Neural progenitor cell (in vitro differentiated cells): ENCODE data around the gene FOXO1. TPM values are rescaled to one million over a fixed set of nuclear protein-coding genes. Genes with fewer than 3 reads are reported as not detected.

Source experiments
- DNase-seq: peaks from one replicate; pipeline ENCODE4 v3.0.0-alpha.2; 2016; ENCODE audit warnings: low spot score
- H2AFZ ChIP-seq: fragments of 200-600 bp; sonication (generic); replicated peaks from 2 replicates; pipeline ENCODE4 v1.6.1; 2016; ENCODE audit warnings: antibody characterized with exemption
- H3F3A ChIP-seq: fragments of 200-600 bp; sonication (generic); 2 replicates; pipeline ENCODE4 v1.6.1; 2016; ENCODE audit warnings: antibody characterized with exemption, low read depth
- H3K27ac ChIP-seq: fragments of 200-600 bp; sonication (generic); 2 replicates; pipeline ENCODE4 v1.5.1; 2016; ENCODE audit warnings: mild to moderate bottlenecking
- H3K27me3 ChIP-seq: fragments of 200-600 bp; sonication (generic); 2 replicates; pipeline ENCODE4 v1.6.1; 2016; ENCODE audit warnings: mild to moderate bottlenecking, moderate library complexity
- H3K36me3 ChIP-seq: fragments of 200-600 bp; sonication (generic); 2 replicates; pipeline ENCODE4 v1.5.1; 2016
- H3K4me1 ChIP-seq: fragments of 200-600 bp; sonication (generic); 2 replicates; pipeline ENCODE4 v1.6.1; 2016; ENCODE audit warnings: mixed run types
- H3K4me2 ChIP-seq: fragments of 200-600 bp; sonication (generic); 2 replicates; pipeline ENCODE4 v1.6.1; 2016
- H3K4me3 ChIP-seq: fragments of 200-600 bp; sonication (generic); 2 replicates; pipeline ENCODE4 v1.5.1; 2016
- H3K79me2 ChIP-seq: fragments of 200-600 bp; sonication (generic); 2 replicates; pipeline ENCODE4 v1.6.1; 2016; ENCODE audit warnings: low read depth
- H3K9ac ChIP-seq: fragments of 200-600 bp; sonication (generic); 2 replicates; pipeline ENCODE4 v1.6.1; 2016
- H3K9me3 ChIP-seq: fragments of 200-600 bp; sonication (generic); 2 replicates; pipeline ENCODE4 v1.5.1; 2016; ENCODE audit warnings: low read depth
- H4K20me1 ChIP-seq: fragments of 200-600 bp; sonication (generic); 2 replicates; pipeline ENCODE4 v1.6.1; 2016; ENCODE audit warnings: low read depth
- H3K27ac Mint-ChIP-seq: 3 replicates; pipeline ENCODE4 v1.8.0; 2021; ENCODE audit warnings: mixed read lengths
- H3K27me3 Mint-ChIP-seq: 2 replicates; pipeline ENCODE4 v1.8.0; 2022; ENCODE audit warnings: low read depth, mild to moderate bottlenecking, inconsistent platforms, moderate library complexity, mixed read lengths; ENCODE audit not compliant: insufficient read depth
- H3K36me3 Mint-ChIP-seq: 3 replicates; pipeline ENCODE4 v1.8.0; 2021; ENCODE audit warnings: mixed read lengths
- H3K4me1 Mint-ChIP-seq: 3 replicates; pipeline ENCODE4 v1.8.0; 2021; ENCODE audit warnings: mixed read lengths
- H3K4me3 Mint-ChIP-seq: 3 replicates; pipeline ENCODE4 v1.8.0; 2021; ENCODE audit warnings: mild to moderate bottlenecking, moderate library complexity, mixed read lengths
- H3K9me3 Mint-ChIP-seq: 3 replicates; pipeline ENCODE4 v1.8.0; 2020; ENCODE audit warnings: mixed read lengths
- CTCF ChIP-seq: fragments of 200-600 bp; sonication (generic); IDR thresholded peaks from 2 replicates; pipeline ENCODE4 v1.5.1; 2017; ENCODE audit warnings: antibody characterized with exemption, mild to moderate bottlenecking
- EZH2 ChIP-seq: fragments of 200-600 bp; sonication (generic); IDR thresholded peaks from 2 replicates; pipeline ENCODE4 v1.6.1; 2017; ENCODE audit warnings: antibody characterized with exemption, mild to moderate bottlenecking, moderate library complexity
- EZH2phosphoT487 ChIP-seq: fragments of 200-600 bp; sonication (generic); IDR thresholded peaks from 2 replicates; pipeline ENCODE4 v1.6.1; 2017; ENCODE audit warnings: antibody characterized with exemption
- total RNA-seq: library from RNA; depleted of rRNA; stranded (reverse); fragments of >200 nt; gene quantifications from 2 replicates; pipeline ENCODE4 v1.2.3, GENCODE V29; 2015; ENCODE audit warnings: low replicate concordance

The FOXO1 gene
- total RNA-seq, 1 donor from 2014 or later, result 3.7 TPM

- TF ChIP-seq CTCF (no peak), EZH2phosphoT487 (no peak), EZH2 (no peak)
- Histone ChIP-seq H2AFZ (no peak overlapping the region), H3K4me2 (no peak overlapping the region), H3K4me1 (peaks cover 18% of the 10 kb centered on the region), H3K9me3 (no peaks in the 10 kb centered on the region), H3K4me3 (no peak overlapping the region), H4K20me1 (no peaks in the 10 kb centered on the region), H3K36me3 (no peaks in the 10 kb centered on the region), H3K79me2 (peaks cover 46% of the 10 kb centered on the region), H3K9ac (no peak overlapping the region), H3K27me3 (no peaks in the 10 kb centered on the region), H3K27ac (no peak overlapping the region), H3F3A (peaks cover 4% of the 10 kb centered on the region)
- DNase-seq, result no peak
- Mint-ChIP-seq H3K27ac (no peak overlapping the region), H3K4me3 (no peak overlapping the region), H3K27me3 (no peaks in the 10 kb centered on the region), H3K4me1 (peaks cover 10% of the 10 kb centered on the region), H3K9me3 (peaks cover 12% of the 10 kb centered on the region), H3K36me3 (peaks cover 14% of the 10 kb centered on the region)
Measured at GRCh38 chr13:40656358-40656757, 10.1 kb downstream of the FOXO1 start.

- DNase-seq, result peak; percentile 20
- Histone ChIP-seq H3K79me2 (peaks cover 32% of the 10 kb centered on the region), H3K9ac (no peak overlapping the region), H2AFZ (no peak overlapping the region), H3K4me3 (no peak overlapping the region), H3K9me3 (no peaks in the 10 kb centered on the region), H3F3A (peaks cover 8% of the 10 kb centered on the region), H3K27me3 (no peaks in the 10 kb centered on the region), H3K4me1 (peaks cover 20% of the 10 kb centered on the region), H4K20me1 (no peaks in the 10 kb centered on the region), H3K4me2 (no peak overlapping the region), H3K36me3 (no peaks in the 10 kb centered on the region), H3K27ac (no peak overlapping the region)
- Mint-ChIP-seq H3K4me1 (peaks cover 21% of the 10 kb centered on the region), H3K36me3 (peaks cover 14% of the 10 kb centered on the region), H3K27ac (no peak overlapping the region), H3K9me3 (peaks cover 12% of the 10 kb centered on the region), H3K4me3 (no peak overlapping the region), H3K27me3 (no peaks in the 10 kb centered on the region)
- TF ChIP-seq EZH2 (no peak), EZH2phosphoT487 (no peak), CTCF (no peak)
Measured at GRCh38 chr13:40653527-40654318, 12.7 kb downstream of the FOXO1 start.

GRCh38 chr13:40652588-40652940 is 13.9 kb downstream of the FOXO1 start:
- peaks cover 10% of the 10 kb centered on the region for H3F3A ChIP-seq
- H3K4me3 ChIP-seq, result no peak overlapping the region
- no peaks in the 10 kb centered on the region for H3K27me3 ChIP-seq
- no peak overlapping the region for H3K4me2 ChIP-seq
- DNase-seq, result no peak
- peaks cover 7% of the 10 kb centered on the region for H3K36me3 Mint-ChIP-seq
- peaks cover 29% of the 10 kb centered on the region for H3K4me1 ChIP-seq
- H3K9me3 Mint-ChIP-seq, result peaks cover 6% of the 10 kb centered on the region
- peaks cover 26% of the 10 kb centered on the region for H3K79me2 ChIP-seq
- H3K27me3 Mint-ChIP-seq, result no peaks in the 10 kb centered on the region
- H3K4me1 Mint-ChIP-seq, result peaks cover 32% of the 10 kb centered on the region
- H3K36me3 ChIP-seq, result no peaks in the 10 kb centered on the region
- no peak for TF ChIP-seq EZH2phosphoT487
- H3K9ac ChIP-seq, result no peak overlapping the region
- no peak overlapping the region for H3K4me3 Mint-ChIP-seq
- no peak overlapping the region for H3K27ac ChIP-seq
- H2AFZ ChIP-seq, result no peak overlapping the region
- no peaks in the 10 kb centered on the region for H4K20me1 ChIP-seq
- no peaks in the 10 kb centered on the region for H3K9me3 ChIP-seq
- H3K27ac Mint-ChIP-seq, result no peak overlapping the region

- no peak for TF ChIP-seq CTCF
- no peak for TF ChIP-seq EZH2
- no peak for TF ChIP-seq EZH2phosphoT487
- H2AFZ ChIP-seq, result no peak overlapping the region
- H3K27me3 ChIP-seq, result no peaks in the 10 kb centered on the region
- H3K36me3 ChIP-seq, result no peaks in the 10 kb centered on the region
- peaks cover 26% of the 10 kb centered on the region for H3K79me2 ChIP-seq
- H3K9ac ChIP-seq, result no peak overlapping the region
- Mint-ChIP-seq H3K36me3 (peaks cover 5% of the 10 kb centered on the region), H3K27me3 (no peaks in the 10 kb centered on the region), H3K27ac (no peak overlapping the region), H3K9me3 (peaks cover 3% of the 10 kb centered on the region), H3K4me1 (peaks cover 32% of the 10 kb centered on the region), H3K4me3 (no peak overlapping the region)
- H3K9me3 ChIP-seq, result no peaks in the 10 kb centered on the region
- peaks cover 30% of the 10 kb centered on the region for H3K4me1 ChIP-seq
- peaks cover 10% of the 10 kb centered on the region for H3F3A ChIP-seq
- no peak overlapping the region for H3K27ac ChIP-seq
- H3K4me2 ChIP-seq, result no peak overlapping the region
- no peaks in the 10 kb centered on the region for H4K20me1 ChIP-seq
- DNase-seq, result no peak
- H3K4me3 ChIP-seq, result no peak overlapping the region
Measured at GRCh38 chr13:40651866-40652587, 14.4 kb downstream of the FOXO1 start.
